T-cell (primary cell): Measurements from ENCODE around the gene STX8. TPM values are rescaled to one million over a fixed set of nuclear protein-coding genes. Genes with fewer than 3 reads are reported as not detected.

Source experiments
- ATAC-seq, 4 experiments: fragments of 200-7000 bp in 3 of 4; fragments of 150-1000 bp in 1 of 4; cut with Tn5 transposase; replicated peaks in 1 of 4; 1 replicate in 3 of 4; 2 replicates in 1 of 4; pipeline ENCODE4 v1.10.0; 2021; ENCODE audit warnings: moderate library complexity in 3 of 4, mild to moderate bottlenecking in 2 of 4, moderate number of reproducible peaks in 1 of 4
- CTCF ChIA-PET, 2 donors: fragments of 300-600 bp; sonication (Branson Sonifier 250); formaldehyde crosslinking; loops; one replicate each; lab custom pipeline; 2022; ENCODE audit warnings: antibody characterized with exemption in 2 of 2; lab: Charles Lee
- POLR2A ChIA-PET, 2 donors: fragments of 300-600 bp; sonication (Branson Sonifier 250); formaldehyde crosslinking; loops; one replicate each; lab custom pipeline; 2022; ENCODE audit warnings: antibody characterized with exemption in 2 of 2; lab: Charles Lee
- DNase-seq, 35 experiments: peaks; one replicate each; pipeline versions ENCODE4 v3.0.0 to v3.0.0-alpha.2; 2013 to 2023
- H3K27ac ChIP-seq: one replicate; pipeline ENCODE4 v1.5.1; 2013; ENCODE audit warnings: low read length
- H3K27me3 ChIP-seq, 2 experiments: replicated peaks in 1 of 2; 1 replicate in 1 of 2; 2 replicates in 1 of 2; pipeline versions ENCODE4 v1.6.1 to v1.7.0; 2013; ENCODE audit warnings: low read length in 1 of 2, mixed read lengths in 1 of 2; ENCODE audit not compliant: control insufficient read depth in 2 of 2, insufficient read depth in 2 of 2; ENCODE audit errors: extremely low read depth in 1 of 2
- H3K36me3 ChIP-seq, 2 donors: 1 replicate in 1 of 2; 2 replicates in 1 of 2; pipeline versions ENCODE4 v1.6.1 to v1.7.0; 2013; ENCODE audit warnings: low read length in 1 of 2; ENCODE audit not compliant: control insufficient read depth in 2 of 2, insufficient read depth in 1 of 2; ENCODE audit errors: extremely low read depth in 1 of 2
- H3K4me1 ChIP-seq, 2 experiments: 1 replicate in 1 of 2; 2 replicates in 1 of 2; pipeline versions ENCODE4 v1.6.1 to v1.7.0; 2013; ENCODE audit warnings: low read length in 2 of 2, mixed read lengths in 1 of 2; ENCODE audit not compliant: insufficient read depth in 2 of 2, control insufficient read depth in 1 of 2; ENCODE audit errors: extremely low read depth in 1 of 2
- H3K4me3 ChIP-seq, 2 donors: 1 replicate in 1 of 2; 2 replicates in 1 of 2; pipeline versions ENCODE4 v1.5.1 to v1.7.0; 2013; ENCODE audit warnings: mild to moderate bottlenecking in 2 of 2, low read length in 1 of 2, moderate library complexity in 1 of 2; ENCODE audit not compliant: control insufficient read depth in 1 of 2; ENCODE audit errors: extremely low read depth in 1 of 2
- H3K9me3 ChIP-seq: 2 replicates; pipeline ENCODE4 v1.7.0; 2013
- H3K27ac Mint-ChIP-seq, 2 donors: one replicate each; pipeline ENCODE4 v1.8.0; 2020 to 2021; ENCODE audit warnings: mild to moderate bottlenecking in 2 of 2, mixed read lengths in 2 of 2
- H3K27me3 Mint-ChIP-seq, 2 donors: one replicate each; pipeline ENCODE4 v1.8.0; 2021 to 2022; ENCODE audit warnings: mixed read lengths in 2 of 2
- H3K36me3 Mint-ChIP-seq: one replicate; pipeline ENCODE4 v1.8.0; 2021; ENCODE audit warnings: mixed read lengths
- H3K4me1 Mint-ChIP-seq, 3 donors: one replicate each; pipeline ENCODE4 v1.8.0; 2020 to 2022; ENCODE audit warnings: mixed read lengths in 3 of 3, mild to moderate bottlenecking in 1 of 3
- H3K4me3 Mint-ChIP-seq, 3 donors: one replicate each; pipeline ENCODE4 v1.8.0; 2020 to 2022; ENCODE audit warnings: mild to moderate bottlenecking in 3 of 3, mixed read lengths in 3 of 3, moderate library complexity in 3 of 3
- H3K9me3 Mint-ChIP-seq, 3 donors: one replicate each; pipeline ENCODE4 v1.8.0; 2020 to 2022; ENCODE audit warnings: mixed read lengths in 3 of 3
- WGBS: methylation state at CpG from one replicate; pipeline ENCODE4 v1.1.5; 2013; ENCODE audit warnings: missing lambda C conversion rate; ENCODE audit not compliant: insufficient coverage; 5-methylcytosine and 5-hydroxymethylcytosine counted together
- total RNA-seq, 35 experiments: library from RNA in 6 of 35; stranded (reverse) in 6 of 35; fragments of 120-200 nt in 1 of 35; gene quantifications; one replicate each; pipeline versions ENCODE4 v1.2.1 to v1.2.4 and lab custom pipeline; 2013 to 2026

STX8 gene
- total RNA-seq, 5 donors from 2014 or later (not counting 1 experiment from before 2014, with no cell fraction given), result 34.1 to 65.2 (median 57.8) TPM

DNA sequence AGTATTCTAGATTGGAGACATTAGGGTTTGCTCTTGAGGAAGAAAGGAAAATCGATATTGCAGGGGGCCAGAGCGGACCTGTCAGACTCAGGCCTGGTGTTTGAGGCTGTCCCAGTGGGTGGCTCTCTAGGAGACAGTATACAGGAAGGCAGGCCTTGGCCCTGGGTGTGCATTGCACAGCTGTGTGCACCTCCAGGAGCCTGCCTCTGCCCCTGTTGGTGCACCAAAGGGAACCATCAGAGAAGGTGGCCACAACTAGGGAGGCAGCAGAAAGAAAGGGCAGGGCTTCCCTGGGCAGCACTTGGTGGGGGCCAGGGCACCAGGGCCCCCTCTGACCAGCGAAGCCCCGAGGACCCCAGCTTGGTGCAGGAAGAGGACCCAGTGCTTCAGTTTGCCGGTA is 366.3 kb downstream of the STX8 start:
- Mint-ChIP-seq H3K27me3 (peaks cover 3 to 11% of the 10 kb centered on the region in 2 donors), H3K27ac (no peak overlapping the region), H3K9me3 (no peaks in the 10 kb centered on the region), H3K36me3 (no peaks in the 10 kb centered on the region), H3K4me3 (no peak overlapping the region), H3K4me1 (peaks cover 0 to 3% (median 0%) of the 10 kb centered on the region in 3 donors)
- 83% methylated on average over 4 of the region's 5 CpGs for WGBS
- Histone ChIP-seq H3K27me3 (peaks cover 0 to 22% of the 10 kb centered on the region in 2 experiments), H3K4me1 (no peaks in the 10 kb centered on the region), H3K4me3 (no peak overlapping the region), H3K36me3 (no peaks in the 10 kb centered on the region), H3K9me3 (no peaks in the 10 kb centered on the region), H3K27ac (no peak overlapping the region)
- ATAC-seq, result no peak
- POLR2A ChIA-PET, result no interaction called here
- DNase-seq, result no peak
- CTCF ChIA-PET, result no interaction called here

GRCh38 chr17:9208381-9209105 is 367.1 kb downstream of the STX8 start:
- Histone ChIP-seq H3K4me1 (no peaks in the 10 kb centered on the region), H3K36me3 (no peaks in the 10 kb centered on the region), H3K4me3 (no peak overlapping the region), H3K27ac (no peak overlapping the region), H3K27me3 (peaks cover 0 to 22% of the 10 kb centered on the region in 2 experiments), H3K9me3 (no peaks in the 10 kb centered on the region)
- DNase-seq (no peak), ATAC-seq (no peak)
- CTCF ChIA-PET, result interaction anchor here in 1 of 2 donors (0.6 kb wide), 1 partner anchor 84 kb away, joined by 6 read pairs; no protein-coding TSS in a partner anchor
- H3K9me3 Mint-ChIP-seq, result no peaks in the 10 kb centered on the region
- no peaks in the 10 kb centered on the region for H3K36me3 Mint-ChIP-seq
- peaks cover 0 to 3% (median 0%) of the 10 kb centered on the region in 3 donors for H3K4me1 Mint-ChIP-seq
- POLR2A ChIA-PET, result no interaction called here
- no peak overlapping the region for H3K27ac Mint-ChIP-seq
- H3K4me3 Mint-ChIP-seq, result no peak overlapping the region
- peaks cover 3 to 11% of the 10 kb centered on the region in 2 donors for H3K27me3 Mint-ChIP-seq
- 89% methylated on average over 9 of the region's 10 CpGs for WGBS

GRCh38 chr17:9206741-9207332 is 368.8 kb downstream of the STX8 start:
- WGBS, result 96% methylated on average over 3 of the region's 14 CpGs
- ATAC-seq (no peak), DNase-seq (no peak)
- CTCF ChIA-PET, result no interaction called here
- H3K9me3 ChIP-seq, result no peaks in the 10 kb centered on the region
- Mint-ChIP-seq H3K4me3 (no peak overlapping the region), H3K4me1 (peaks cover 0 to 3% (median 0%) of the 10 kb centered on the region in 3 donors), H3K27ac (no peak overlapping the region), H3K27me3 (peaks cover 3 to 11% of the 10 kb centered on the region in 2 donors), H3K36me3 (no peaks in the 10 kb centered on the region), H3K9me3 (no peaks in the 10 kb centered on the region)
- peaks cover 0 to 22% of the 10 kb centered on the region in 2 experiments for H3K27me3 ChIP-seq
- no peaks in the 10 kb centered on the region for H3K36me3 ChIP-seq
- no peak overlapping the region for H3K4me3 ChIP-seq
- no peaks in the 10 kb centered on the region for H3K4me1 ChIP-seq
- POLR2A ChIA-PET, result no interaction called here
- H3K27ac ChIP-seq, result no peak overlapping the region

DNA sequence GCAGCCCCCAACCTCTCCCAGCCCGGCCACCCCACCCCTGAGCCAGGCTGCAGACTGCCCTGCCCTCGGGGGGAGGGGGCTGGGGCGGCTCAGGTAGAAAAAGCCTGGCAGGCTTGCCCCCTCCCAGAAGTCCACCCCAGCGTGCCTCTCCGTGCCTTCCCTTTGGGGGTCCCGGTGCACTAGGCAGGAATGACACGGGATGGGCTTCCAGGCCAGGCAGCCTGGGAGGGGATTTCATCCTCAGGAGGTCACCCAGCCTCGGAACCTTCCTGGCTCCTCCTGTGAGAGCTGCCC is 369.3 kb downstream of the STX8 start:
- WGBS, result 100% methylated on average over 1 of the region's 8 CpGs

GRCh38 chr17:9205520-9206409 is 369.9 kb downstream of the STX8 start:
- Histone ChIP-seq H3K36me3 (no peaks in the 10 kb centered on the region), H3K9me3 (no peaks in the 10 kb centered on the region), H3K4me3 (no peak overlapping the region), H3K27me3 (peaks cover 0 to 28% of the 10 kb centered on the region in 2 experiments), H3K27ac (no peak overlapping the region), H3K4me1 (no peaks in the 10 kb centered on the region)
- POLR2A ChIA-PET, result no interaction called here
- H3K4me3 Mint-ChIP-seq, result no peak overlapping the region
- 90% methylated on average over 14 of the region's 14 CpGs for WGBS
- no peaks in the 10 kb centered on the region for H3K9me3 Mint-ChIP-seq
- CTCF ChIA-PET, result no interaction called here
- DNase-seq, result no peak
- ATAC-seq, result no peak
- H3K4me1 Mint-ChIP-seq, result peaks cover 0 to 3% (median 0%) of the 10 kb centered on the region in 3 donors
- peaks cover 3 to 13% of the 10 kb centered on the region in 2 donors for H3K27me3 Mint-ChIP-seq
- H3K27ac Mint-ChIP-seq, result no peak overlapping the region
- H3K36me3 Mint-ChIP-seq, result no peaks in the 10 kb centered on the region

More for the DNA sequence above, 369.3 kb downstream of the STX8 start:
- Histone ChIP-seq H3K4me1 (no peaks in the 10 kb centered on the region), H3K27ac (no peak overlapping the region), H3K9me3 (no peaks in the 10 kb centered on the region), H3K36me3 (no peaks in the 10 kb centered on the region), H3K4me3 (no peak overlapping the region), H3K27me3 (peaks cover 0 to 24% of the 10 kb centered on the region in 2 experiments)
- ChIA-PET CTCF (no interaction called here), POLR2A (no interaction called here)
- Mint-ChIP-seq H3K9me3 (no peaks in the 10 kb centered on the region), H3K4me3 (no peak overlapping the region), H3K4me1 (peaks cover 0 to 3% (median 0%) of the 10 kb centered on the region in 3 donors), H3K27ac (no peak overlapping the region), H3K27me3 (peaks cover 3 to 13% of the 10 kb centered on the region in 2 donors), H3K36me3 (no peaks in the 10 kb centered on the region)
- no peak for DNase-seq
- ATAC-seq, result no peak

DNA sequence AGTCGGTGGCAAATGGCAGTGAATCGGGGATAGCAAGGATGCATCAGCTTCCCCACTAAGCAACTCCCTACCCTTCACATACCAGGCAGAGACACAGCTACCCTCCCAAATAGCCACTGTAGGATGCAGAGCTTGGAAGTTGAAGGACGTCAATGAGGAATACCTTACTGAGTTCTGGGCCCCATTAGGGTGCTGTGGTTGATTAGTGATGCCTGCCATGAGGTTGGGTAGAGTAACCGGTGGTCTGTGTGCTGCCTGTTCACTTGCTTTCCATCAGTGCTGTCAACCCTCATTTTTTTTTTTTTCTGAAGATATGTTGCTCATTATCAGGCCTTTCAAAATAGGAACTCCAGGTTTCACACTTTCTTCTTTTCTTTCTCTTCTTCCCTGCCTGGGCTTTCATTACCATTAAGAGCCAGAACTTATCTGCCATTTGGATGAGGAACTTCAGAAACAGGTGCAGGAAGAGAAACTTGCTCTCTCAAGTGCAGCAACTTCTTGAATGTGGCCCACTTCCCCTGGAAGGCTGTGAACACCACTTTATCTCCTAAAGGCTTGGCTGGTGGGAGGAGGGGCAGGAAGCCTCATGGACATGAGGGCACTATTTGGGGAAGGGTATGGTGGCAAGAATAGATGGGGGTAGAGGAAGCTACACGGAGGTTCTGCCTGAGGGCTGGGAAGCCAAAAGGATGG is 370.8 kb downstream of the STX8 start:
- H3K36me3 Mint-ChIP-seq, result no peaks in the 10 kb centered on the region
- WGBS, result no CpG with 5 or more reads among the region's 5 CpGs
- peaks cover 0 to 3% (median 0%) of the 10 kb centered on the region in 3 donors for H3K4me1 Mint-ChIP-seq
- no peak overlapping the region for H3K4me3 ChIP-seq
- no peak overlapping the region for H3K4me3 Mint-ChIP-seq
- POLR2A ChIA-PET, result no interaction called here
- CTCF ChIA-PET, result no interaction called here
- no peaks in the 10 kb centered on the region for H3K9me3 Mint-ChIP-seq
- H3K27me3 Mint-ChIP-seq, result peaks cover 3 to 15% of the 10 kb centered on the region in 2 donors
- peaks cover 0 to 34% of the 10 kb centered on the region in 2 experiments for H3K27me3 ChIP-seq
- H3K4me1 ChIP-seq, result no peaks in the 10 kb centered on the region
- H3K9me3 ChIP-seq, result no peaks in the 10 kb centered on the region
- ATAC-seq (no peak), DNase-seq (no peak)
- no peaks in the 10 kb centered on the region for H3K36me3 ChIP-seq
- no peak overlapping the region for H3K27ac ChIP-seq
- no peak overlapping the region for H3K27ac Mint-ChIP-seq
